Body of pancreas (tissue), 4 donors: ENCODE measurements around the gene RNMT.

Experiments used
- CTCF ChIP-seq, 7 experiments: fragments of 450-650 bp in 4 of 7; fragments of 200-600 bp in 3 of 7; sonication (generic) in 3 of 7; IDR thresholded peaks; one replicate each; pipeline ENCODE4 v1.5.1; 2016 to 2019; ENCODE audit warnings: antibody characterized with exemption in 7 of 7
- POLR2A ChIP-seq, 3 donors: fragments of 450-650 bp; IDR thresholded peaks; one replicate each; pipeline ENCODE4 v1.6.1; 2016; ENCODE audit warnings: antibody characterized with exemption in 3 of 3, mild to moderate bottlenecking in 2 of 3

DNA sequence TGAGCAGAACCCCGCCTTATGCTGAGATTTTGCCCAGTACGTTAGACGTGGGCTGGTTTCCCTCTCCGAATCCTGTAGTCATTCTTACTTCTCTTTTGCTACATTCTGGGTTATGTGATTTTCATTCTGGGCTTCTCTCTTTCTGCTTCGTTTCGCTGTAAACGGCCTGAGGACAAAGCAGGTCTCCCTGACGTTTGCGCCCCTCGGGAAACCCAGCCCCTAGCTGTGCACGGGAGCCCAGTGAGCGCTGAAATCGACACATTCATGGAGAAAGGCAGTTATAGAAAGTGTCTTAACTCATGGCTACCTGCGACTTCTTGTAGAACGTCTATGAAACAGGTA, 74.8 kb downstream of the RNMT start:
- TF ChIP-seq CTCF (IDR thresholded peaks at IDR 0.05) (no peak), POLR2A (IDR thresholded peaks at IDR 0.05) (no peak)
